NCI-H2196 (cell line): ENCODE results near the gene TSC22D2.

Experiments
- DNase-seq: peaks from one replicate; lab custom pipeline; 2025; ENCODE audit not compliant: unreplicated experiment; lab: John Stamatoyannopoulos, UW

The TSC22D2 gene

DNA sequence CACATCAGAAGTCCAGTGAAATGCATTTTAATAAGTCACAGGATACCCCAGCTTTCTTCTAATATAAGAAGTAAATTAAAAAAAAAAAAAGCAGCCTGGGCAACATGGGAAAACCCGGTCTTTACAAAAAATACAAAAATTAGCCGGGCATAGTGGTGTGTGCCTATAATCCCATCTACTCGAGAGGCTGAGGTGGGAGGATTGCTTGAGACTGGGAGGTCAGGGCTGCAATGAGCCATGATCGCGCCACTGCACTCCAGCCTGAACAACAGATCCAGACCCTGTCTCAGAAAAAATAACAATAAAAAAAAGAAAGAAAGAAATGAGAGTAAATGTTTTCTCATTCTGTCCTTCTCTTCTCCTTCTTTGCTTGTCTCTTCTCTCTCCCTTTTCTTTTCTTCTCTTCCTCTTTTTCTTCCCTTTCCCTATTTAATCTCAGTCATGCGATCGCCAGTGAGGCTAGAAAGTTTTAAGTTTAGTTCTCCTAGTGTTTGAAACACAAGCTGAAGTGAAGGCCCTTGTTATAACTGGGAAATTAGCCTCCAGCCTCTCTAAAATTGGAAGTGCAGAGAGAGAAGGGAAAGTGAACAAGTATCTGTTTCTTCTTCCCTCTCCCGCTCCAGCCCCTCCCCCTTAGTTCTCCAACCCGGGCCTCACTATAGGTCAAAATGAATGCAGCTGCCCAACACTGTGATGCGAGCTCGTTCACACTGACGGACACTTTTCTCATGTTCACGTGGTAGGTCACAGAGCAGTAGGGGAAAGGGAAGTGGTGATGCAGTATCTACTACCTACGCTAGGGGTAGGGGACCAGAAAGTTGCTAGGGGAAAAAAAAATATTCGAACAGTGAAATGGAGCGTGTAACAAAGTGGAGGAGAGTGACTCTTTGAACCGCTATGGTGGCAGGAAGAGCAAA is 23.5 kb upstream of the TSC22D2 start:
- DNase-seq, result no peak

GRCh38 chr3:150385296-150386242 is 22.5 kb upstream of the TSC22D2 start:
- no peak for DNase-seq

DNA sequence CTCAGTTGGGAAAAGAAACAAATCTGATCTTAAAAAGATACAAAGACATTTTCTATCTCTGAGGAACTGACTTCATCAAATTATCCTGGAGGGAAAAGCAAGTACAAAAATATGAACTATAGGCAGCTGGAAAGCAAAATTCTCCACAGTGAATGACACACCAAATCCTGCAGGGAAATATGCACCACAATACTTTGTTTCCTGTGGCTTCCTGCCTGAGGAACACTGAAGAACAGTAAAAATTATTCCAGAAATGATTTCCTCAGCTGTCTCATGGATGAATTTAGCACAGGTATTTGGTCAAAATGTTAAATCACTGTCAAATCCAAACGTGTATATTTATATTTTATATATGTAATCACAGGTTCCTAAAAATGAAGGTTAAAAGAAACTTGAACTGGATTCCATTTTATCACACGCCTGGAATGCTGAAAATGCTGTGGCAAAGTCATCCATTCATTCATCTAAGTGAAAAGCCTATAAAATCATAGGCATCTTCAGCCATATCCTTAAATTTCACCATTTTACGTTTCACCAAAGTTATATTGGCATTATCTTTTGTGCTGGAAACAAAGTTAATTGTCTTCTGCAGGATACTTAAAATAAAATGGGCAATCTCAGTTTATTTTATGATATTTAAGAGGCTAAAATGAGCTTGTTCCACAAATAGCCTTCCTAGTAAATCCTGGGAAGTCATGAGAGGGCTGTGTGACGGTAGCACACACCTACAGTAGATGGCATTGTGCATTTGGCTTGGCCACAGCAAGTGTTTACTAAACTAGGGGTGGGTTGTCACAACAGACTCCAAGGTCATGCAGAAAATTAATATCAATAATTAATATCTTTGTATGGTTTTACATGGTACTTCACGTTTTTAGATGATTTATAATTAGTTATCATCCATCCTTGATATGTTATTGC is 19.3 kb upstream of the TSC22D2 start:
- no peak for DNase-seq

- no peak for DNase-seq
Measured at GRCh38 chr3:150390087-150390486, 18.0 kb upstream of the TSC22D2 start.

GRCh38 chr3:150391161-150391560 is 16.9 kb upstream of the TSC22D2 start:
- no peak for DNase-seq

GRCh38 chr3:150393745-150394144 is 14.4 kb upstream of the TSC22D2 start:
- DNase-seq, result no peak

DNA sequence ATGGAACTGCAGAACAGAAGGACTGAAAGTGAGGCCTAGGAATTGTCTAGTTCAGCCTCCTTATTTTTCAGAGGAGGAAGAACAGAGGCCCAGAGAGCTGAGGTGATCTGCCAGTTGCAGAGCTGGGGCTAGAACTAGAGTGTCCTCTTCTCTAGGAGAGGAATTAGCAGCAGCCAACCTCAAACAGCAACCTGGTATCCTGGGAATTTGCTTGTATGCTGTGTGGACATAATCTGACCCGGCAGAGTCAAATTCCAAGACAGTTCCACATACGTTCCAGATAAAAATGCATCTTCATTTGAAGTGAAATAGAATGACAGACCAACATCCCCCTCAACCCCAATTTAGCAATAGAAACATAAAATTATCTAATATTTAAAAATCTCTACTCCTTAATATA is 13.5 kb upstream of the TSC22D2 start:
- no peak for DNase-seq

DNA sequence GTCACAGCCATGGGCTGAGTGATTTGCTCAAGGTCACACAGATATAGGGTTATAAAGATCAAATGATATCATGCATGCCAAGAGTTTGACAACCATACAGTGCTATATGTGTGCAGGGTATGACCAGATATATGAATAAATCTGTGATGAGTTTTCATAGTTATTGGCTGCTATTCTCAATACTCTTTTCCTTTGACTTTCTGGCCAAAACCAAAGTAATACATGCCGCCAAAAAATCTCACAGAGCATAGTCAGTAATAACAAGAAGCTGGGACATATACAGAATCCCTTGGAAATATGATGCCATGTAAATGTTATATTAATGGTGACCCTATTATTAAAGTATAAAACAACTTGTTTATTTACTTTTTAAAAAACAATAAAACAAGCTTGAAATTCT is 11.6 kb upstream of the TSC22D2 start:
- no peak for DNase-seq

DNA sequence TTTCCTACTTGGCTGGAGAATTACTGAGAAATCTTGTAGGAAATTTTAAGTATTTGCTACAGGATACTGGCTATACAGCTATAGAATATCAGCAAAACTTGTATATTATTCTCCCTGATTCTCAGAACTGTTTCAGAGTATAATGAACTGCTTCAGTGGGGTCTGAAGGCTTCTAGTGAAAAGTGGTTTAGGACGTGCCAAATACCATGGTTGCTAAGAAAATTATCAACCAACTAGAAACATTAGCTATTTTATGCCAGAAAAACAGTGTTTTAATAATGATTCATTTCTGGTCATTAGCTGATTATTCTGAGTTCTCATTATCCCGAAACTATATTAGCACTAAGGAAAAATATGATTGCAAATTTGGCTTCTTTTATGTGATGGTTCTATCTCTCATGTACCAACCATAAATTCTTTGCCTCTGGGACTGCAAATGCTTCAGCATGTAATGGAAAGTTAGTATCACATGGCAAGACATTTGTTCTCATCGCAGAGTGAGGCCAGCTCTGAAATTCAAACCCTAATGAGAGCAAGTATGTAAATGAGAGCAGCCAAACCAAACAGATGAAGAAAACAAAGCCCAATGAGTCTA is 11.0 kb upstream of the TSC22D2 start:
- no peak for DNase-seq

DNA sequence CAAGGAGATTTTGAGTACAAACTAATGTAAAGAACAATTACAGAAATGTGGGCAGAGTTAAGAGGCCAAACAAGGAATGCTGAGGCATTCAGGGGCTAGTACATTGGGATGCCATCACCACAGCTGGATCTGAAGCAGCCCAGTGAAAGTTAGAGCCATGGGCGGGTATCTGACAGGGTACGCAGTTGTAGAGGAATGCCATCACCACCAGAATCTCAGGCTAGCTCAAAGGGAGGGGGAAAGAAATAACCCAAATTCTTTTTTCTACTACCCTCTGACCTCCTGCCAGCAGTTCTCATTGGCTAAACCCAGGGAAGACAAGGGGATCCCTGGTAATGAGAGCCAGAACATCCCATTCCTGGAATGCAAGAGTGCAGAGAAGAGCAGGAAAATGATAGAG is 9.0 kb upstream of the TSC22D2 start:
- DNase-seq, result no peak

DNA sequence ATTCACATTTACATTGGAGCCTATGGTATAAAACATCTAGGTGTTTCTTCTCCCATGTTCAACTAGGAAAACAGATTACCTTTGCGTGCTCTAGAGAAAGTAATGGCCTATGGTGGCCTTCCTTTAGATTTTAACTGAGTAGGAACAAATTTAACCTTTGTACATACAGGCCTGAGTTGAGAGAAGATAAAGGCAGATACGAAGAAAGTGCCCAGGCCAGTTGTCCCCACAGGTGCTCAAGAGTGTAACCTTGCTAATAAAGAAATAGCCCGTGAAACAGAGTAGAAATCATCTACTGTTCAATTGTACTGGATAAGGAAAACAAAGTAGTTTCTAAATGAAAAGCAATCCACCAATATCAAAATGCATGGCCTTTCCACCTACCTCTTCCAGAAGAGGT is 6.8 kb upstream of the TSC22D2 start:
- DNase-seq, result no peak

GRCh38 chr3:150402217-150402616 is 5.9 kb upstream of the TSC22D2 start:
- no peak for DNase-seq

DNA sequence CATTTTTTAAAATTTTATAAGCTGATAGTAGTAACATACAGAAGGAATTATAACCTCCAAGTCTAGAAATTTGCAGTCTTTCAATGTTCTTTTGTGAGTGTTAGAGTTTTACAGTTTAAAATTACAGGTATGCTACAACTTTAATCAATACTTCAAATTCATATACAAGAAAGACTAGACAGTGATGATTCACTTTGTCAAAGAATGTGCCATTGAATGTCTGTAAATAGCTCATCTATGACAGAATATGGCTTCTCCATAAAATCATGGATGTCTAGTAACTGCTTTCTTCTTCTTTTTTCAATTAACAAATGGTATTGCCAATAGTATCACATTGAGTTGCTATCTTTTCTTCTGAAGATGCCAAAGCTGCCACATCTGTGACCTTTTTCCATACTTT is 4.1 kb upstream of the TSC22D2 start:
- DNase-seq, result no peak

GRCh38 chr3:150407051-150407807 is 869 bp upstream of the TSC22D2 start:
- no peak for DNase-seq

GRCh38 chr3:150407808-150408220 is 284 bp upstream of the TSC22D2 start:
- no peak for DNase-seq

DNA sequence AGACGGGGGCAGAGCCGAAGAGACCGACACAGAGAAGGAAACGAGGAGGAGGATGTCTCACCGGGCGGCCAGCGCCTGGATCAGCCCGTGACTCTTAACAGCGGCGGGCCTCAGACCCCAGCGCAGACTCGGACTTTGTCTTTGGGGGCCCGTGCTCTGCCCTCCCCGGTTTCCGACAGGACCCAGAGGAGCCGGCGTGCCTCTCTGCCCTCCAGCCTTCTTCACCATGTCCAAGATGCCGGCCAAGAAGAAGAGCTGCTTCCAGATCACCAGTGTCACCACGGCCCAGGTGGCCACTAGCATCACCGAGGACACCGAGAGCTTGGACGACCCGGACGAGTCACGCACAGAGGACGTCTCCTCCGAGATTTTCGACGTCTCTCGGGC is 1.0 kb downstream of the TSC22D2 start:
- DNase-seq, result no peak

- DNase-seq, result peak; percentile 42
Measured at GRCh38 chr3:150409512-150410310, 1.6 kb downstream of the TSC22D2 start.

GRCh38 chr3:150410311-150411105 is 2.4 kb downstream of the TSC22D2 start:
- no peak for DNase-seq
